ENCODE results near the gene PIP4K2A.

The PIP4K2A gene

GRCh38 chr10:22597138-22597537, 117.2 kb downstream of the PIP4K2A start:
- H3K9ac ChIP-seq (ENCODE audit: low read length) = no peak overlapping the region
- no peak overlapping the region for H2AFZ ChIP-seq (ENCODE audit: low read depth, low read length, severe bottlenecking)
- no peak overlapping the region for H3K4me3 ChIP-seq (ENCODE audit: insufficient read depth, low read length, poor library complexity, severe bottlenecking)
- no peaks in the 10 kb centered on the region for H3K9me3 ChIP-seq (ENCODE audit: insufficient read depth, low read length)
- H4K20me1 ChIP-seq (ENCODE audit: low read depth, low read length) = no peaks in the 10 kb centered on the region
- no peaks in the 10 kb centered on the region for H3F3A ChIP-seq (ENCODE audit: insufficient read depth)
- no peaks in the 10 kb centered on the region for H3K36me3 ChIP-seq (ENCODE audit: low read length)
- H3K9me2 ChIP-seq (replicated peaks; ENCODE audit: insufficient read depth, low read length) = no peaks in the 10 kb centered on the region
- H3K27me3 ChIP-seq (ENCODE audit: low read length) = no peaks in the 10 kb centered on the region
- H3K27ac ChIP-seq (ENCODE audit: low read depth, low read length) = no peak overlapping the region
- TF ChIP-seq EZH2phosphoT487 (conservative IDR thresholded peaks at IDR 0.05; ENCODE audit: low read length) = no peak
- TF ChIP-seq CTCF (IDR thresholded peaks at IDR 0.05; ENCODE audit: insufficient read depth, low read length, poor library complexity, severe bottlenecking) = no peak
- no peak overlapping the region for H3K4me2 ChIP-seq (ENCODE audit: low read depth, low read length, poor library complexity, severe bottlenecking)
- H3K79me2 ChIP-seq (ENCODE audit: insufficient read depth, low read length) = no peaks in the 10 kb centered on the region

GRCh38 chr10:22593636-22594198, 120.7 kb downstream of the PIP4K2A start:
- no peak overlapping the region for H3K9ac ChIP-seq (ENCODE audit: low read length)
- H3K9me2 ChIP-seq (replicated peaks; ENCODE audit: insufficient read depth, low read length) = no peaks in the 10 kb centered on the region
- no peaks in the 10 kb centered on the region for H3K79me2 ChIP-seq (ENCODE audit: insufficient read depth, low read length)
- H3K9me3 ChIP-seq (ENCODE audit: insufficient read depth, low read length) = no peaks in the 10 kb centered on the region
- no peaks in the 10 kb centered on the region for H3K27me3 ChIP-seq (ENCODE audit: low read length)
- H3K27ac ChIP-seq (ENCODE audit: low read depth, low read length) = no peak overlapping the region
- no peak overlapping the region for H3K4me3 ChIP-seq (ENCODE audit: insufficient read depth, low read length, poor library complexity, severe bottlenecking)
- no peak overlapping the region for H3K4me2 ChIP-seq (ENCODE audit: low read depth, low read length, poor library complexity, severe bottlenecking)
- H3K36me3 ChIP-seq (ENCODE audit: low read length) = no peaks in the 10 kb centered on the region
- no peaks in the 10 kb centered on the region for H4K20me1 ChIP-seq (ENCODE audit: low read depth, low read length)
- TF ChIP-seq CTCF (IDR thresholded peaks at IDR 0.05; ENCODE audit: insufficient read depth, low read length, poor library complexity, severe bottlenecking) = no peak
- TF ChIP-seq EZH2phosphoT487 (conservative IDR thresholded peaks at IDR 0.05; ENCODE audit: low read length) = no peak
- no peaks in the 10 kb centered on the region for H3F3A ChIP-seq (ENCODE audit: insufficient read depth)
- no peak overlapping the region for H2AFZ ChIP-seq (ENCODE audit: low read depth, low read length, severe bottlenecking)

GRCh38 chr10:22593026-22593425, 121.4 kb downstream of the PIP4K2A start:
- Histone ChIP-seq H4K20me1 (ENCODE audit: low read depth, low read length) (no peaks in the 10 kb centered on the region), H3F3A (ENCODE audit: insufficient read depth) (no peaks in the 10 kb centered on the region), H3K9me2 (replicated peaks; ENCODE audit: insufficient read depth, low read length) (no peaks in the 10 kb centered on the region), H3K9ac (ENCODE audit: low read length) (no peak overlapping the region), H3K4me3 (ENCODE audit: insufficient read depth, low read length, poor library complexity, severe bottlenecking) (no peak overlapping the region), H3K27me3 (ENCODE audit: low read length) (no peaks in the 10 kb centered on the region), H3K27ac (ENCODE audit: low read depth, low read length) (no peak overlapping the region), H3K9me3 (ENCODE audit: insufficient read depth, low read length) (no peaks in the 10 kb centered on the region), H3K4me2 (ENCODE audit: low read depth, low read length, poor library complexity, severe bottlenecking) (no peak overlapping the region), H3K79me2 (ENCODE audit: insufficient read depth, low read length) (no peaks in the 10 kb centered on the region), H3K36me3 (ENCODE audit: low read length) (no peaks in the 10 kb centered on the region), H2AFZ (ENCODE audit: low read depth, low read length, severe bottlenecking) (no peak overlapping the region)
- TF ChIP-seq EZH2phosphoT487 (conservative IDR thresholded peaks at IDR 0.05; ENCODE audit: low read length) (no peak), CTCF (IDR thresholded peaks at IDR 0.05; ENCODE audit: insufficient read depth, low read length, poor library complexity, severe bottlenecking) (no peak)
